A673 (cell line): ENCODE data around the gene SCGB3A1. TPM values are rescaled to one million over a fixed set of nuclear protein-coding genes. Genes with fewer than 3 reads are reported as not detected.
A peak's percentile ranks its signal among the peaks of the same experiment; 100 is the strongest.

Experiments used
- BruUV-seq: library from RNA; stranded (reverse); fragments of 400-500 nt; replicated peaks from 2 replicates; lab custom pipeline; 2021; lab: Mats Ljungman, UMichigan
- CTCF ChIA-PET: fragments of 300-600 bp; sonication (Branson Sonifier 250); formaldehyde crosslinking; loops from one replicate; lab custom pipeline; 2022; ENCODE audit warnings: antibody characterized with exemption; lab: Charles Lee
- POLR2A ChIA-PET: fragments of 300-600 bp; sonication (Branson Sonifier 250); formaldehyde crosslinking; loops from one replicate; lab custom pipeline; 2022; ENCODE audit warnings: antibody characterized with exemption; ENCODE audit not compliant: low non-redundant PET; lab: Charles Lee
- DNase-seq: peaks from one replicate; pipeline ENCODE4 v3.0.0-alpha.2; 2015; ENCODE audit warnings: low spot score
- H3K27ac ChIP-seq: fragments of 200-600 bp; sonication (generic); 2 replicates; pipeline ENCODE4 v1.5.1; 2016; ENCODE audit warnings: mixed run types, low read depth, mild to moderate bottlenecking, mixed read lengths, antibody characterized with exemption, low read length; ENCODE audit not compliant: poor library complexity, severe bottlenecking
- H3K27me3 ChIP-seq: fragments of 200-600 bp; sonication (generic); replicated peaks from 2 replicates; pipeline ENCODE4 v1.6.1; 2017; ENCODE audit warnings: mixed run types, low read depth, mild to moderate bottlenecking, mixed read lengths, antibody characterized with exemption, low read length; ENCODE audit not compliant: insufficient read depth, poor library complexity
- H3K36me3 ChIP-seq: fragments of 200-600 bp; sonication (generic); 2 replicates; pipeline ENCODE4 v1.6.1; 2016; ENCODE audit warnings: mixed run types, mild to moderate bottlenecking, mixed read lengths, antibody characterized with exemption, low read length; ENCODE audit not compliant: insufficient read depth, poor library complexity, severe bottlenecking
- H3K4me1 ChIP-seq: fragments of 200-600 bp; sonication (generic); 2 replicates; pipeline ENCODE4 v1.6.1; 2017; ENCODE audit warnings: mixed run types, mild to moderate bottlenecking, mixed read lengths, antibody characterized with exemption, low read length; ENCODE audit not compliant: insufficient read depth, poor library complexity, severe bottlenecking
- H3K4me3 ChIP-seq: fragments of 200-600 bp; sonication (generic); 2 replicates; pipeline ENCODE4 v1.5.1; 2016; ENCODE audit warnings: low read depth, mixed run types, mild to moderate bottlenecking, mixed read lengths, low read length; ENCODE audit not compliant: poor library complexity, severe bottlenecking
- H3K9me3 ChIP-seq: fragments of 200-600 bp; sonication (generic); 2 replicates; pipeline ENCODE4 v1.6.1; 2016; ENCODE audit warnings: mixed run types, low read depth, mild to moderate bottlenecking, mixed read lengths, antibody characterized with exemption, low read length; ENCODE audit not compliant: poor library complexity, severe bottlenecking
- EZH2 ChIP-seq: fragments of 200-600 bp; sonication (generic); IDR thresholded peaks from 2 replicates; pipeline ENCODE4 v1.6.1; 2017; ENCODE audit warnings: borderline replicate concordance, low read depth, mild to moderate bottlenecking, mixed read lengths, antibody characterized with exemption, low read length; ENCODE audit not compliant: poor library complexity, severe bottlenecking
- intact Hi-C: fragments of 100-400 bp; cut with micrococcal nuclease; formaldehyde crosslinking; loops from one replicate; pipeline ENCODE4 v1.10.0; 2022; ENCODE audit not compliant: unreplicated experiment
- total RNA-seq: library from RNA; stranded (reverse); gene quantifications from 2 replicates; pipeline ENCODE4 v1.2.3, GENCODE V29; 2021
- TF ChIP-seq, protein P1 (sequence below): fragments of 300-800, 200-600 bp; sonication (generic); conservative IDR thresholded peaks from 2 replicates; pipeline ENCODE4 v1.5.1; 2017; ENCODE audit warnings: low read depth, mild to moderate bottlenecking, antibody characterized with exemption, low read length, moderate library complexity, mixed read lengths

Gene SCGB3A1
- total RNA-seq, 1 experiment from 2014 or later: not detected

DNA sequence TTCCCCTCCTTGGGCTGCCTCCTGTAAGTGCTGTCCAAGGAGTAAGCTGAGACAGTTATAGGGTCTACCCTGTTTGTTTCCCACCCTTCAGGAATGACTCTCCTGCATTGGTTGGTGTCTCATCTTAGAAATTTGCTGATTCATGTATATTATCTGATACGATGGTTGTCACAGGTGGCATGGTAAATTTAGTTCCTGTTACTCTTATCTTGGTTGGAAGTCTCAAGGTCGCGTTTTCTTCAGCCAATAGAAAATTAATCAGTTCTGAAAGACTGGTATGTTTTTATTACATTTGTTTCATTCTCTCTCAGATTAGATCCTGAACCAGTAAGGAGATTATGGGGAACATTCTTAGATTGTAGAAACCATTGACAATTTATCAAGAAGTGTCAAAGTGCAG is 42.7 kb downstream of the SCGB3A1 start:
- Histone ChIP-seq H3K4me3 (no peak overlapping the region), H3K9me3 (no peaks in the 10 kb centered on the region), H3K36me3 (peaks cover 31% of the 10 kb centered on the region), H3K4me1 (no peaks in the 10 kb centered on the region), H3K27ac (peak overlapping the region; percentile 7), H3K27me3 (no peaks in the 10 kb centered on the region)
- intact Hi-C loops: no loop called here
- ChIA-PET POLR2A (no interaction called here), CTCF (no interaction called here)
- no TSS peak for BruUV-seq
- no peak for DNase-seq
- TF ChIP-seq, protein P1, sequence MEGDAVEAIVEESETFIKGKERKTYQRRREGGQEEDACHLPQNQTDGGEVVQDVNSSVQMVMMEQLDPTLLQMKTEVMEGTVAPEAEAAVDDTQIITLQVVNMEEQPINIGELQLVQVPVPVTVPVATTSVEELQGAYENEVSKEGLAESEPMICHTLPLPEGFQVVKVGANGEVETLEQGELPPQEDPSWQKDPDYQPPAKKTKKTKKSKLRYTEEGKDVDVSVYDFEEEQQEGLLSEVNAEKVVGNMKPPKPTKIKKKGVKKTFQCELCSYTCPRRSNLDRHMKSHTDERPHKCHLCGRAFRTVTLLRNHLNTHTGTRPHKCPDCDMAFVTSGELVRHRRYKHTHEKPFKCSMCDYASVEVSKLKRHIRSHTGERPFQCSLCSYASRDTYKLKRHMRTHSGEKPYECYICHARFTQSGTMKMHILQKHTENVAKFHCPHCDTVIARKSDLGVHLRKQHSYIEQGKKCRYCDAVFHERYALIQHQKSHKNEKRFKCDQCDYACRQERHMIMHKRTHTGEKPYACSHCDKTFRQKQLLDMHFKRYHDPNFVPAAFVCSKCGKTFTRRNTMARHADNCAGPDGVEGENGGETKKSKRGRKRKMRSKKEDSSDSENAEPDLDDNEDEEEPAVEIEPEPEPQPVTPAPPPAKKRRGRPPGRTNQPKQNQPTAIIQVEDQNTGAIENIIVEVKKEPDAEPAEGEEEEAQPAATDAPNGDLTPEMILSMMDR: no peak
- TF ChIP-seq EZH2: no peak

DNA sequence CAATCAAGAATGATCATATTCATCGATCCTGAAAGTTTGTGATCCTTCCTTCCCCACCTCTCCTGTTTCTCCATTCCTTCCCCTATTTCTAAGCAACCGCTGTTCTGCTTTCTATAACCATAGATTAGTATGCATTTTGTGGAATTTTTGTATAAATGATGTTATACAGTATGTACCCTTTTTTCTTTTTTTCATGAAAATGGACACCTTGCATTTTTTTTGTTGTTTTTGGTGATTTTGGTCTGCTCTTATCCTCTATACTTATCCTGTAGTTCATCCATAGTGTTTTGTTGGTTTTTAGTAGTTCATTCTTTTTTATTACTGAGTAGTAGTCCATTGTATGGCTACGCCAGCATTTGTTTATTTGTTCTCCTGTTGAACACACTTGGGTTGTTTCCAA is 46.1 kb downstream of the SCGB3A1 start:
- intact Hi-C loops: no loop called here
- H3K4me1 ChIP-seq: no peaks in the 10 kb centered on the region
- ChIA-PET POLR2A (no interaction called here), CTCF (no interaction called here)
- no peak for DNase-seq
- no peaks in the 10 kb centered on the region for H3K9me3 ChIP-seq
- TF ChIP-seq, protein P1: no peak
- no peak for TF ChIP-seq EZH2
- no peaks in the 10 kb centered on the region for H3K27me3 ChIP-seq
- peaks cover 17% of the 10 kb centered on the region for H3K36me3 ChIP-seq
- no TSS peak for BruUV-seq
- no peak overlapping the region for H3K27ac ChIP-seq
- no peak overlapping the region for H3K4me3 ChIP-seq

DNA sequence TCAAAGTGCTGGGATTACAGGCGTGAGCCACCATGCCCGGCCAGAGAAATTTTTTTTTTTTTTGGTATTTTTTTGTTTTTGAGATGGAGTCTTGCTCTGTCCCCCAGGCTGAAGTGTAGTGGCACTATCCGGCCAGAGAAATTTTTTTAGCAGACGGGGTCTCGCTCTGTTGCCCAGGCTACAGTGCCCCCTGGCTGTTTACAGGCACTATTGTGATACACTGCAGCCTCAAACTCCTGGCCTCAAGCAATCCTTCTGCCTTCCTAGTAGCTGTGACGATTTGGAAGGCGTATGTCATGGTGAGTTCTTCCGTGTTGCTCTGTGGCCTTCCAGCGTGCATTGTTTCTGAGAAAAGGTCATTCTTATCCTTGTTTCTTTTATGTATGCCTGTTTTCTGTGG is 49.6 kb downstream of the SCGB3A1 start:
- POLR2A ChIA-PET: no interaction called here

More for the DNA sequence above, 49.6 kb downstream of the SCGB3A1 start:
- no peaks in the 10 kb centered on the region for H3K9me3 ChIP-seq
- H3K36me3 ChIP-seq: peaks cover 6% of the 10 kb centered on the region
- CTCF ChIA-PET: no interaction called here
- H3K27ac ChIP-seq: no peak overlapping the region
- H3K27me3 ChIP-seq: no peaks in the 10 kb centered on the region
- H3K4me1 ChIP-seq: no peaks in the 10 kb centered on the region
- no peak for TF ChIP-seq EZH2
- TF ChIP-seq, protein P1: no peak
- H3K4me3 ChIP-seq: no peak overlapping the region
- DNase-seq: peak; percentile 3
- intact Hi-C loops: no loop called here
- BruUV-seq: no TSS peak

Other genes starting within 250 kb of the SCGB3A1 start
- gene GFPT2, start 238.2 kb downstream of the SCGB3A1 start, total RNA-seq: 0.82 and 1.2 TPM in 2 replicates
- 60.9 and 61.6 TPM in 2 replicates for gene CNOT6, start 97.1 kb downstream of the SCGB3A1 start, total RNA-seq
- 8.6 and 10.1 TPM in 2 replicates for gene FLT4, start 58.1 kb upstream of the SCGB3A1 start, total RNA-seq
- gene OR2Y1, start 148.6 kb upstream of the SCGB3A1 start, total RNA-seq: not detected in 2 replicates
- 48.7 and 49.9 TPM in 2 replicates for gene MGAT1, start 211.3 kb upstream of the SCGB3A1 start, total RNA-seq